ENCODE measurements around the gene TXNIP.

Gene TXNIP

GRCh38 chr1:146013559-146013922, 17.2 kb upstream of the TXNIP start:
- no peak for DNase-seq (ENCODE audit: extremely low read depth, insufficient read length)
- no peaks in the 10 kb centered on the region for H3K36me3 ChIP-seq (ENCODE audit: control insufficient read depth, insufficient read depth, low read length)
- no peaks in the 10 kb centered on the region for H3K27me3 ChIP-seq (replicated peaks; ENCODE audit: control insufficient read depth, insufficient read depth, low read length)
- H3K4me3 ChIP-seq (replicated peaks; ENCODE audit: low read depth, low read length), result no peak overlapping the region
- TF ChIP-seq CTCF (IDR thresholded peaks at IDR 0.05; ENCODE audit: insufficient read depth, low read length, poor library complexity, severe bottlenecking), result no peak

GRCh38 chr1:146012703-146013558, 16.6 kb upstream of the TXNIP start:
- no peak for DNase-seq (ENCODE audit: extremely low read depth, insufficient read length)
- Histone ChIP-seq H3K36me3 (ENCODE audit: control insufficient read depth, insufficient read depth, low read length) (no peaks in the 10 kb centered on the region), H3K27me3 (replicated peaks; ENCODE audit: control insufficient read depth, insufficient read depth, low read length) (no peaks in the 10 kb centered on the region), H3K4me3 (replicated peaks; ENCODE audit: low read depth, low read length) (no peak overlapping the region)
- TF ChIP-seq CTCF (IDR thresholded peaks at IDR 0.05; ENCODE audit: insufficient read depth, low read length, poor library complexity, severe bottlenecking), result peak; percentile 75

DNA sequence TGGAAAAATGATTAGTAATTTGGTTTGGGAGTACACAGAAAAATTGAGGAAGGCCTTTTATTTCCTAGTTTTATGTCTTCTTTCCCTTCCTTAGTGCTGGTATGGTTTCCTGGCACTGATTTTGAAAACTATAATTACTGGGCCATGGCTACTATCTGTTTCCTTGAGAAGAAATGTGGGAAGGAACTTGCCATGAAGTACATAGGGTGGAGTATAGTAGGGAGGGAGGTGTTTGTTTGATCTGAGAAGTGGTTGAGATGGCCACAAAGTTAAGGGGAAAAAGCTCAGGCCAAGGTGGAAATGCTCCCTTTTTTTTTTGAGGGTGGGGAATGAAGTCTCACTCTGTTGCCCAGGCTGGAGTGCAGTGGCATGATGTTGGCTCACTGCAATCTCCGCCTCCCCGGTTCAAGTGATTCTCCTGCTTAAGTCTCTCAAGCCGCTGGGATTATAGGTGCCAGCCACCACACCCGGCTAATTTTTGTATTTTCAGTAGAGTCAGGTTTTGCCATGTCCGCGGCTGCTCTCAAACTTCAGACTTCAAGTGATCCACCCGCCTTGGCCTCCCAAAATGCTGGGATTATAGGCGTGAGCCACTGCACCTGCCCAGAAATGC, 13.9 kb upstream of the TXNIP start:
- no peak for DNase-seq (ENCODE audit: extremely low read depth, insufficient read length)
- no peaks in the 10 kb centered on the region for H3K36me3 ChIP-seq (ENCODE audit: control insufficient read depth, insufficient read depth, low read length)
- no peaks in the 10 kb centered on the region for H3K27me3 ChIP-seq (replicated peaks; ENCODE audit: control insufficient read depth, insufficient read depth, low read length)
- H3K4me3 ChIP-seq (replicated peaks; ENCODE audit: low read depth, low read length), result no peak overlapping the region
- TF ChIP-seq CTCF (IDR thresholded peaks at IDR 0.05; ENCODE audit: insufficient read depth, low read length, poor library complexity, severe bottlenecking), result no peak

GRCh38 chr1:146007489-146008133, 11.2 kb upstream of the TXNIP start:
- no peak for TF ChIP-seq CTCF (IDR thresholded peaks at IDR 0.05; ENCODE audit: insufficient read depth, low read length, poor library complexity, severe bottlenecking)
- Histone ChIP-seq H3K27me3 (replicated peaks; ENCODE audit: control insufficient read depth, insufficient read depth, low read length) (no peaks in the 10 kb centered on the region), H3K36me3 (ENCODE audit: control insufficient read depth, insufficient read depth, low read length) (no peaks in the 10 kb centered on the region), H3K4me3 (replicated peaks; ENCODE audit: low read depth, low read length) (no peak overlapping the region)
- DNase-seq (ENCODE audit: extremely low read depth, insufficient read length), result no peak

- DNase-seq (ENCODE audit: extremely low read depth, insufficient read length), result no peak
- no peak overlapping the region for H3K4me3 ChIP-seq (replicated peaks; ENCODE audit: low read depth, low read length)
Observed at GRCh38 chr1:146001709-146002108, 5.3 kb upstream of the TXNIP start.

More at GRCh38 chr1:146001709-146002108, 5.3 kb upstream of the TXNIP start:
- TF ChIP-seq CTCF (IDR thresholded peaks at IDR 0.05; ENCODE audit: insufficient read depth, low read length, poor library complexity, severe bottlenecking), result no peak
- Histone ChIP-seq H3K27me3 (replicated peaks; ENCODE audit: control insufficient read depth, insufficient read depth, low read length) (no peaks in the 10 kb centered on the region), H3K36me3 (ENCODE audit: control insufficient read depth, insufficient read depth, low read length) (no peaks in the 10 kb centered on the region)
